K562 (cell line): ENCODE measurements around the gene RPP38.

Experiments
- ATF6 ChIP-seq: sonication (generic); formaldehyde crosslinking; IDR thresholded peaks from 2 replicates; pipeline ENCODE4 v1.4.0; 2020; ENCODE audit warnings: mild to moderate bottlenecking, missing genetic modification reagents
- CEBPB ChIP-seq: fragments of 450-650 bp; IDR thresholded peaks from 2 replicates; pipeline ENCODE4 v1.6.1; 2016; ENCODE audit warnings: missing genetic modification characterization, missing compliant biosample characterization
- CTCF ChIP-seq, 3 experiments: IDR thresholded peaks in 2 of 3; conservative IDR thresholded peaks in 1 of 3; 2 replicates each; pipeline ENCODE4 v1.5.1; 2011 to 2012; ENCODE audit warnings: low read length in 3 of 3, mild to moderate bottlenecking in 3 of 3, control low read depth in 2 of 3, improper control_type of control experiment in 1 of 3, inconsistent platforms in 1 of 3, low read depth in 1 of 3, mixed read lengths in 1 of 3, moderate library complexity in 1 of 3; ENCODE audit not compliant: insufficient read depth in 2 of 3
- EZH2 ChIP-seq: IDR thresholded peaks from 2 replicates; pipeline ENCODE4 v1.6.1; 2012; ENCODE audit warnings: low read depth, mild to moderate bottlenecking, inconsistent platforms, low read length, borderline replicate concordance
- HLTF ChIP-seq: fragments of 450-650 bp; IDR thresholded peaks from 2 replicates; pipeline ENCODE4 v1.6.1; 2016
- OTX1 ChIP-seq: fragments of 450-650 bp; formaldehyde crosslinking; IDR thresholded peaks from 2 replicates; pipeline ENCODE4 v1.4.0; 2022; ENCODE audit warnings: mild to moderate bottlenecking
- POU5F1 ChIP-seq: fragments of 150-350 bp; IDR thresholded peaks from 2 replicates; pipeline ENCODE4 v1.6.1; 2014; ENCODE audit warnings: borderline replicate concordance, low read length, low read depth, mild to moderate bottlenecking; ENCODE audit not compliant: partially characterized antibody
- RBM34 ChIP-seq: fragments of 200-400 bp; formaldehyde crosslinking; IDR thresholded peaks from 2 replicates; pipeline ENCODE4 v1.6.1; 2018; ENCODE audit warnings: low read length, borderline replicate concordance; ENCODE audit not compliant: insufficient read depth
- RCOR1 ChIP-seq, 2 experiments: IDR thresholded peaks; 2 replicates each; pipeline ENCODE4 v1.6.1; 2012; ENCODE audit warnings: low read depth in 2 of 2, low read length in 2 of 2, borderline replicate concordance in 1 of 2, improper control_type of control experiment in 1 of 2
- REST ChIP-seq, 2 experiments: fragments of 450-650 bp; formaldehyde crosslinking in 1 of 2; IDR thresholded peaks; 2 replicates each; pipeline versions ENCODE4 v1.4.0 to v1.6.1; 2014 to 2020; ENCODE audit warnings: mild to moderate bottlenecking in 2 of 2, borderline replicate concordance in 1 of 2, low read depth in 1 of 2
- TAF1 ChIP-seq: IDR thresholded peaks from 2 replicates; pipeline ENCODE4 v1.6.1; 2011; ENCODE audit warnings: mild to moderate bottlenecking, low read length, moderate library complexity; ENCODE audit not compliant: insufficient read depth, control insufficient read depth, severe bottlenecking; ENCODE audit errors: extremely low read depth
- ZNF3 ChIP-seq: fragments of 250-450 bp; sonication (Bioruptor Pico); IDR thresholded peaks from 2 replicates; pipeline ENCODE4 v1.5.0; 2021; ENCODE audit warnings: mild to moderate bottlenecking, moderate library complexity

- TF ChIP-seq CTCF (IDR thresholded peaks at IDR 0.05 in 2 of 3, conservative IDR thresholded peaks at IDR 0.05 in 1 of 3; ENCODE audit: insufficient read depth in 2 of 3, low read depth in 1 of 3, low read length in 3 of 3) (no peak), ZNF3 (CRISPR knock-in tag) (no peak), EZH2 (no peak), POU5F1 (no peak), CEBPB (tag) (no peak), ATF6 (CRISPR knock-in tag) (no peak), HLTF (no peak), RCOR1 (IDR thresholded peaks at IDR 0.05; ENCODE audit: borderline replicate concordance in 1 of 2, low read depth in 2 of 2, low read length in 2 of 2) (no peak), TAF1 (no peak), OTX1 (CRISPR knock-in tag) (no peak), REST (IDR thresholded peaks at IDR 0.05; ENCODE audit: borderline replicate concordance) (no peak), REST (CRISPR knock-in tag; IDR thresholded peaks at IDR 0.05; ENCODE audit: low read depth) (no peak), RBM34 (no peak)
These were observed 38.5 kb upstream of the RPP38 start for GRCh38 chr10:15058689-15059088.
